ENCODE results near the gene SGSM1. TPM values are rescaled to one million over a fixed set of nuclear protein-coding genes. Genes with fewer than 3 reads are reported as not detected.

Gene SGSM1
- total and polyA plus RNA-seq, 2 of the 4 experiments (the other 2 are of a cell fraction): not detected

- no peak overlapping the region for H4K5ac ChIP-seq (ENCODE audit: low read depth, low read length)
- H3K56ac ChIP-seq (ENCODE audit: extremely low read depth, insufficient read depth, low read length): no peak overlapping the region
- TF ChIP-seq RCOR1 (IDR thresholded peaks at IDR 0.05; ENCODE audit: insufficient replicate concordance, low read length) (no peak), RFX5 (IDR thresholded peaks at IDR 0.05; ENCODE audit: low read depth, low read length) (no peak), MAZ (IDR thresholded peaks at IDR 0.05; ENCODE audit: borderline replicate concordance, low read depth, low read length) (no peak), MAFK (IDR thresholded peaks at IDR 0.05; ENCODE audit: low read depth, low read length) (no peak)
- TF ChIP-seq, protein P1, sequence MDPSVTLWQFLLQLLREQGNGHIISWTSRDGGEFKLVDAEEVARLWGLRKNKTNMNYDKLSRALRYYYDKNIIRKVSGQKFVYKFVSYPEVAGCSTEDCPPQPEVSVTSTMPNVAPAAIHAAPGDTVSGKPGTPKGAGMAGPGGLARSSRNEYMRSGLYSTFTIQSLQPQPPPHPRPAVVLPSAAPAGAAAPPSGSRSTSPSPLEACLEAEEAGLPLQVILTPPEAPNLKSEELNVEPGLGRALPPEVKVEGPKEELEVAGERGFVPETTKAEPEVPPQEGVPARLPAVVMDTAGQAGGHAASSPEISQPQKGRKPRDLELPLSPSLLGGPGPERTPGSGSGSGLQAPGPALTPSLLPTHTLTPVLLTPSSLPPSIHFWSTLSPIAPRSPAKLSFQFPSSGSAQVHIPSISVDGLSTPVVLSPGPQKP (IDR thresholded peaks at IDR 0.05; ENCODE audit: borderline replicate concordance, low read depth, low read length): no peak
- peaks cover 5% of the 10 kb centered on the region; the same call in 1 of the 2 replicates for H3K27me3 ChIP-seq (ENCODE audit: control insufficient read depth, insufficient read depth, low read length)
- no peak overlapping the region for H3K9ac ChIP-seq (ENCODE audit: low read depth, low read length)
- H3K4ac ChIP-seq (ENCODE audit: low read depth, low read length): no peak overlapping the region
- no peak for DNase-seq
- intact Hi-C loops (cut with micrococcal nuclease) (no loop called here), dilution Hi-C loops (cut with HindIII; ENCODE audit: low sequenced_read_pairs, unreplicated experiment) (no loop called here), in situ Hi-C loops (cut with MboI; ENCODE audit: low sequenced_read_pairs) (no loop called here)
- no peak for ATAC-seq (ENCODE audit: low read depth)
- ChIA-PET POLR2A (ENCODE audit: unreplicated experiment) (no interaction called here), CTCF (no interaction called here)
- H3K18ac ChIP-seq (ENCODE audit: low read depth, low read length): no peak overlapping the region
- no peak overlapping the region for H2BK15ac ChIP-seq (ENCODE audit: low read depth, low read length)
- WGBS, 2 experiments (ENCODE audit: extremely low coverage in 2 of 2, insufficient read length in 1 of 2): 0% methylated on average over 1 of the region's 10 CpGs; no CpG with 5 or more reads in 1 of the 2 experiments
- no peak overlapping the region for H2BK20ac ChIP-seq (ENCODE audit: low read depth, low read length)
- H2BK5ac ChIP-seq (ENCODE audit: low read depth, low read length, poor library complexity, severe bottlenecking): no peak overlapping the region
- H3K4me1 ChIP-seq (ENCODE audit: control insufficient read depth, insufficient read depth, low read length): no peaks in the 10 kb centered on the region
- no peaks in the 10 kb centered on the region for H3K9me1 ChIP-seq (ENCODE audit: insufficient read depth, low read length)
- H4K20me1 ChIP-seq (ENCODE audit: insufficient read depth, low read length): no peaks in the 10 kb centered on the region
- H3K9me3 ChIP-seq (ENCODE audit: control insufficient read depth, insufficient read depth, low read length): no peaks in the 10 kb centered on the region
- no peak overlapping the region for H3K27ac ChIP-seq (ENCODE audit: insufficient read depth, low read length)
- BruUV-seq (replicated peaks): no TSS peak
- no peaks in the 10 kb centered on the region for H3K36me3 ChIP-seq (ENCODE audit: control insufficient read depth, insufficient read depth, low read length)
- no peak overlapping the region for H3K14ac ChIP-seq (replicated peaks; ENCODE audit: low read depth, low read length)
- no peak overlapping the region for H4K8ac ChIP-seq (ENCODE audit: low read depth in 2 of 2, low read length in 2 of 2)
- H4K91ac ChIP-seq (ENCODE audit: insufficient read depth, low read depth, low read length): no peak overlapping the region
- H3K79me1 ChIP-seq (ENCODE audit: low read depth in 1 of 2, low read length in 2 of 2): no peaks in the 10 kb centered on the region
- H3K4me2 ChIP-seq (ENCODE audit: low read depth, low read length): no peak overlapping the region
- H2AK9ac ChIP-seq (replicated peaks; ENCODE audit: low read depth, low read length, poor library complexity): no peak overlapping the region
- no peak overlapping the region for H2AFZ ChIP-seq (replicated peaks; ENCODE audit: low read length, poor library complexity)
- H3K23ac ChIP-seq (ENCODE audit: low read depth, low read length): no peak overlapping the region
- no peak overlapping the region for H2AK5ac ChIP-seq (ENCODE audit: low read depth, low read length)
- H2BK120ac ChIP-seq (ENCODE audit: low read depth, low read length): no peak overlapping the region
- no peak overlapping the region for H3K4me3 ChIP-seq (ENCODE audit: insufficient read depth, low read depth, low read length)
Measured at GRCh38 chr22:24819911-24820461, 14.0 kb downstream of the SGSM1 start.

All from IMR-90 (cell line).